Raji (cell line): ENCODE data around the gene COL8A1.

Experiments
- POLR2A ChIP-seq: IDR thresholded peaks from 2 replicates; pipeline ENCODE4 v1.6.1; 2011; ENCODE audit warnings: low read depth, low read length, control low read depth; ENCODE audit not compliant: insufficient read depth

Gene COL8A1

GRCh38 chr3:99633887-99634558, 4.4 kb upstream of the COL8A1 start:
- TF ChIP-seq POLR2A, result no peak

- TF ChIP-seq POLR2A, result no peak
Observed at GRCh38 chr3:99634881-99635280, 3.5 kb upstream of the COL8A1 start.

- TF ChIP-seq POLR2A, result no peak
Observed at GRCh38 chr3:99635348-99635747, 3.0 kb upstream of the COL8A1 start.

- no peak for TF ChIP-seq POLR2A
Observed at GRCh38 chr3:99637016-99637367, 1.4 kb upstream of the COL8A1 start.

GRCh38 chr3:99637368-99638111, 854 bp upstream of the COL8A1 start:
- no peak for TF ChIP-seq POLR2A

- no peak for TF ChIP-seq POLR2A
Observed at GRCh38 chr3:99639579-99639978, 1.2 kb downstream of the COL8A1 start.

GRCh38 chr3:99640214-99640851, 1.9 kb downstream of the COL8A1 start:
- no peak for TF ChIP-seq POLR2A

- TF ChIP-seq POLR2A, result no peak
Observed at GRCh38 chr3:99641480-99641879, 3.1 kb downstream of the COL8A1 start.

GRCh38 chr3:99641982-99642381, 3.6 kb downstream of the COL8A1 start:
- TF ChIP-seq POLR2A, result no peak

GRCh38 chr3:99644017-99644416, 5.6 kb downstream of the COL8A1 start:
- no peak for TF ChIP-seq POLR2A

GRCh38 chr3:99644746-99645145, 6.4 kb downstream of the COL8A1 start:
- no peak for TF ChIP-seq POLR2A

- TF ChIP-seq POLR2A, result no peak
Observed at GRCh38 chr3:99645277-99646106, 7.1 kb downstream of the COL8A1 start.

- no peak for TF ChIP-seq POLR2A
Observed at GRCh38 chr3:99646107-99646435, 7.7 kb downstream of the COL8A1 start.

GRCh38 chr3:99647081-99647480, 8.7 kb downstream of the COL8A1 start:
- no peak for TF ChIP-seq POLR2A

- TF ChIP-seq POLR2A, result no peak
Observed at GRCh38 chr3:99648101-99648500, 9.7 kb downstream of the COL8A1 start.
